ENCODE results near the gene VGLL3.
"Not testable (repeated sequence)": the region's sequence is repeated elsewhere in the genome, so short reads cannot be mapped to it uniquely, and the experiment has no call there.

VGLL3 gene

GRCh38 chr3:86990734-86991481, at the start of gene VGLL3:
Gene VGLL3 (minus strand): TSS chr3:86991149. CDS start chr3:86990743, 406 bp downstream.
- DNase-seq = peak in 16 of 56 donors; percentile 3 to 47 (median 12)

GRCh38 chr3:87037652-87038051, 46.7 kb upstream of the VGLL3 start:
- no peak for DNase-seq

- DNase-seq = no peak
Observed at GRCh38 chr3:87036671-87037070, 45.7 kb upstream of the VGLL3 start.

GRCh38 chr3:87035339-87035738, 44.4 kb upstream of the VGLL3 start:
- DNase-seq = no peak

GRCh38 chr3:87033205-87033604, 42.3 kb upstream of the VGLL3 start:
- no peak for DNase-seq

GRCh38 chr3:87025661-87026645, 35.0 kb upstream of the VGLL3 start:
- no peak for DNase-seq

- not testable (repeated sequence) for DNase-seq
Observed at GRCh38 chr3:87017370-87017769, 26.4 kb upstream of the VGLL3 start.

GRCh38 chr3:87009271-87009670, 18.3 kb upstream of the VGLL3 start:
- DNase-seq = no peak

GRCh38 chr3:87006844-87007439, 16.0 kb upstream of the VGLL3 start:
- DNase-seq = no peak

GRCh38 chr3:87004883-87005282, 13.9 kb upstream of the VGLL3 start:
- DNase-seq = no peak

GRCh38 chr3:87002346-87002745, 11.4 kb upstream of the VGLL3 start:
- no peak for DNase-seq

- no peak for DNase-seq
Observed at GRCh38 chr3:87001473-87002098, 10.6 kb upstream of the VGLL3 start.

- no peak for DNase-seq
Observed at GRCh38 chr3:87000940-87001339, 10.0 kb upstream of the VGLL3 start.

GRCh38 chr3:86998569-86998968, 7.6 kb upstream of the VGLL3 start:
- DNase-seq = no peak

GRCh38 chr3:86996261-86996955, 5.5 kb upstream of the VGLL3 start:
- no peak for DNase-seq

GRCh38 chr3:86995537-86995936, 4.6 kb upstream of the VGLL3 start:
- no peak for DNase-seq

GRCh38 chr3:86993704-86994103, 2.8 kb upstream of the VGLL3 start:
- DNase-seq = no peak

GRCh38 chr3:86991840-86992435, 989 bp upstream of the VGLL3 start:
- no peak for DNase-seq

GRCh38 chr3:86991482-86991815, 500 bp upstream of the VGLL3 start:
- DNase-seq = no peak

- peak in 2 of 56 donors; percentile 2 to 22 for DNase-seq
Observed at GRCh38 chr3:86990012-86990733, 776 bp downstream of the VGLL3 start.
